HEK293T (cell line): Measurements from ENCODE around the gene HDAC8.

Source experiments
- CTBP1 ChIP-seq: fragments of 450-650 bp; IDR thresholded peaks from 2 replicates; pipeline ENCODE4 v1.6.1; 2016; ENCODE audit warnings: borderline replicate concordance
- ELF4 ChIP-seq: fragments of 450-650 bp; IDR thresholded peaks from 2 replicates; pipeline ENCODE4 v1.6.1; 2017; ENCODE audit warnings: antibody characterized with exemption
- FOXK2 ChIP-seq: fragments of 450-650 bp; IDR thresholded peaks from 2 replicates; pipeline ENCODE4 v1.6.1; 2016; ENCODE audit warnings: mild to moderate bottlenecking
- FOXM1 ChIP-seq: fragments of 450-650 bp; IDR thresholded peaks from 2 replicates; pipeline ENCODE4 v1.6.1; 2017; ENCODE audit warnings: mild to moderate bottlenecking, borderline replicate concordance
- HDGF ChIP-seq: fragments of 450-650 bp; IDR thresholded peaks from 2 replicates; pipeline ENCODE4 v1.6.1; 2017; ENCODE audit warnings: antibody characterized with exemption, borderline replicate concordance
- NFRKB ChIP-seq: fragments of 450-650 bp; IDR thresholded peaks from 2 replicates; pipeline ENCODE4 v1.6.1; 2016; ENCODE audit warnings: mild to moderate bottlenecking, moderate library complexity
- PKNOX1 ChIP-seq: fragments of 450-650 bp; IDR thresholded peaks from 2 replicates; pipeline ENCODE4 v1.6.1; 2016
- SP1 ChIP-seq: fragments of 450-650 bp; IDR thresholded peaks from 2 replicates; pipeline ENCODE4 v1.6.1; 2017
- SUZ12 ChIP-seq: fragments of 450-650 bp; IDR thresholded peaks from 2 replicates; pipeline ENCODE4 v1.6.1; 2016; ENCODE audit warnings: mild to moderate bottlenecking
- ZNF384 ChIP-seq: fragments of 450-650 bp; IDR thresholded peaks from 2 replicates; pipeline ENCODE4 v1.6.1; 2016

GRCh38 chrX:72554448-72555140 is 18.0 kb downstream of the HDAC8 start:
- TF ChIP-seq FOXM1 (no peak), FOXK2 (no peak), HDGF (no peak), CTBP1 (no peak), SUZ12 (no peak), SP1 (no peak), PKNOX1 (no peak), NFRKB (no peak), ELF4 (no peak), ZNF384 (no peak)
